Endothelial cell of umbilical vein (primary cell): ENCODE data around the gene SAV1. TPM values are rescaled to one million over a fixed set of nuclear protein-coding genes. Genes with fewer than 3 reads are reported as not detected.

Experiments
- BruUV-seq: library from RNA; stranded (reverse); fragments of 400-500 nt; replicated peaks from 2 replicates; lab custom pipeline; 2021; lab: Mats Ljungman, UMichigan
- CTCF ChIA-PET: fragments of 300-600, 350-600 bp; sonication (Branson Sonifier 250); formaldehyde crosslinking; loops from one replicate; lab custom pipeline; 2021; ENCODE audit warnings: antibody characterized with exemption, inconsistent platforms; lab: Charles Lee
- POLR2A ChIA-PET: fragments of 300-600, 350-600 bp; sonication (Branson Sonifier 250); formaldehyde crosslinking; loops from one replicate; lab custom pipeline; 2021; ENCODE audit warnings: antibody characterized with exemption, inconsistent platforms; lab: Charles Lee
- DNase-seq: peaks from one replicate; pipeline ENCODE4 v3.0.0-alpha.2; 2011; ENCODE audit warnings: low read depth, low spot score
- FAIRE-seq: peaks from 2 replicates; lab custom pipeline; 2011; peaks lifted over from hg19 to GRCh38; lab: Jason Lieb, UNC
- H2AFZ ChIP-seq: 2 replicates; pipeline ENCODE4 v1.6.0; 2012; ENCODE audit warnings: low read depth, low read length, control low read depth, inconsistent platforms
- H3K27ac ChIP-seq: 2 replicates; pipeline ENCODE4 v1.5.1; 2011; ENCODE audit warnings: low read depth, mild to moderate bottlenecking, control low read depth, low read length, moderate library complexity; ENCODE audit not compliant: insufficient read depth
- H3K27me3 ChIP-seq, 2 experiments: 2 replicates each; pipeline versions ENCODE4 v1.6.0 to v1.6.1; 2011; ENCODE audit warnings: low read length in 2 of 2, mixed read lengths in 1 of 2; ENCODE audit not compliant: control insufficient read depth in 2 of 2, insufficient read depth in 2 of 2
- H3K36me3 ChIP-seq, 2 experiments: 2 replicates in 1 of 2; 3 replicates in 1 of 2; pipeline ENCODE4 v1.5.1; 2011; ENCODE audit warnings: low read length in 2 of 2, mild to moderate bottlenecking in 1 of 2, moderate library complexity in 1 of 2; ENCODE audit not compliant: control insufficient read depth in 2 of 2, insufficient read depth in 2 of 2; ENCODE audit errors: extremely low read depth in 1 of 2
- H3K4me1 ChIP-seq: 3 replicates; pipeline ENCODE4 v1.5.1; 2011; ENCODE audit warnings: mild to moderate bottlenecking, low read length; ENCODE audit not compliant: control insufficient read depth, insufficient read depth; ENCODE audit errors: extremely low read depth
- H3K4me2 ChIP-seq: 2 replicates; pipeline ENCODE4 v1.6.1; 2011; ENCODE audit warnings: low read length, control low read depth, mixed read lengths; ENCODE audit not compliant: insufficient read depth
- H3K4me3 ChIP-seq, 3 experiments: fragments of 200-600 bp in 1 of 3; sonication (generic), shearing (Covaris generic) in 1 of 3; replicated peaks in 1 of 3; 2 replicates each; pipeline ENCODE4 v1.5.1; 2011 to 2016; ENCODE audit warnings: control low read depth in 3 of 3, low read length in 3 of 3, mild to moderate bottlenecking in 2 of 3, inconsistent platforms in 1 of 3, low read depth in 1 of 3, moderate library complexity in 1 of 3; ENCODE audit not compliant: insufficient read depth in 1 of 3
- H3K79me2 ChIP-seq: 2 replicates; pipeline ENCODE4 v1.6.0; 2012; ENCODE audit warnings: low read length, inconsistent platforms; ENCODE audit not compliant: control insufficient read depth, insufficient read depth
- H3K9ac ChIP-seq: replicated peaks from 2 replicates; pipeline ENCODE3; 2011; ENCODE audit warnings: low read length, control low read depth; ENCODE audit not compliant: insufficient read depth; ENCODE audit errors: extremely low read depth
- H3K9me1 ChIP-seq: replicated peaks from 3 replicates; pipeline ENCODE4 v1.6.0; 2011; ENCODE audit warnings: mild to moderate bottlenecking, low read length; ENCODE audit not compliant: control insufficient read depth, insufficient read depth; ENCODE audit errors: extremely low read depth
- H3K9me3 ChIP-seq: replicated peaks from 2 replicates; pipeline ENCODE4 v1.5.1; 2012; ENCODE audit warnings: low read length, inconsistent platforms; ENCODE audit not compliant: control insufficient read depth, insufficient read depth
- H4K20me1 ChIP-seq: replicated peaks from 2 replicates; pipeline ENCODE3; 2011; ENCODE audit warnings: mild to moderate bottlenecking, low read length; ENCODE audit not compliant: control insufficient read depth, insufficient read depth; ENCODE audit errors: extremely low read depth
- CTCF ChIP-seq, 2 donors: IDR thresholded peaks; 1 replicate in 1 of 2; 2 replicates in 1 of 2; pipeline ENCODE4 v1.5.1; 2011; ENCODE audit warnings: low read length in 2 of 2, mild to moderate bottlenecking in 2 of 2, moderate library complexity in 2 of 2, control low read depth in 1 of 2, inconsistent platforms in 1 of 2, low read depth in 1 of 2; ENCODE audit not compliant: insufficient read depth in 1 of 2; ENCODE audit errors: extremely low read depth in 1 of 2
- EZH2 ChIP-seq: IDR thresholded peaks from 2 replicates; pipeline ENCODE4 v1.6.1; 2012; ENCODE audit warnings: borderline replicate concordance, low read depth, mild to moderate bottlenecking, moderate library complexity, low read length, inconsistent platforms; ENCODE audit not compliant: severe bottlenecking
- GATA2 ChIP-seq: IDR thresholded peaks from 2 replicates; pipeline ENCODE4 v1.7.0; 2011; ENCODE audit warnings: low read depth, mild to moderate bottlenecking, moderate library complexity, mixed read lengths, low read length; ENCODE audit not compliant: insufficient read length, insufficient read depth
- JUN ChIP-seq: IDR thresholded peaks from 2 replicates; pipeline ENCODE4 v1.6.1; 2011; ENCODE audit warnings: borderline replicate concordance, low read depth; ENCODE audit not compliant: insufficient read length, insufficient read depth
- MAX ChIP-seq: IDR thresholded peaks from 2 replicates; pipeline ENCODE4 v1.6.1; 2011; ENCODE audit not compliant: insufficient read depth, insufficient read length
- MYC ChIP-seq: IDR thresholded peaks from one replicate; pipeline ENCODE4 v1.6.1; 2011; ENCODE audit warnings: mild to moderate bottlenecking, low read depth, low read length
- dilution Hi-C: fragments of 300-500 bp; cut with MboI; formaldehyde crosslinking; loops from one replicate; pipeline ENCODE4 v1.15.0; 2019; ENCODE audit warnings: low sequenced_read_pairs; ENCODE audit not compliant: extremely low pct_ligation_motif_present
- intact Hi-C: fragments of 100-400 bp; cut with micrococcal nuclease; formaldehyde crosslinking; loops from one replicate; pipeline ENCODE4 v1.10.0; 2022
- polyA plus RNA-seq, 4 experiments: library from polyadenylated mRNA; depleted of rRNA in 3 of 4; stranded (reverse) in 3 of 4; unstranded in 1 of 4; fragments of >200 nt; gene quantifications; 2 replicates each; pipeline versions ENCODE4 v1.2.1 to v1.2.3, GENCODE V29; 2011 to 2012; ENCODE audit warnings: missing spikeins in 1 of 4
- total RNA-seq: library from RNA; stranded (reverse); gene quantifications from 2 replicates; pipeline ENCODE4 v1.2.3, GENCODE V29; 2021

SAV1 gene
- total and polyA plus RNA-seq, 2 donors (not counting 3 experiments of a cell fraction or from before 2014, with no cell fraction given): 7.1 to 31.0 TPM

- Histone ChIP-seq H2AFZ (peak overlapping the region; percentile 29), H3K27me3 (no peaks in the 10 kb centered on the region), H3K9me1 (no peaks in the 10 kb centered on the region), H4K20me1 (no peaks in the 10 kb centered on the region), H3K36me3 (no peaks in the 10 kb centered on the region), H3K9ac (no peak overlapping the region), H3K79me2 (no peaks in the 10 kb centered on the region), H3K9me3 (no peaks in the 10 kb centered on the region), H3K4me1 (no peaks in the 10 kb centered on the region), H3K4me2 (no peak overlapping the region), H3K4me3 (no peak overlapping the region), H3K27ac (no peak overlapping the region)
- intact Hi-C loops (loop anchor here (5.0 kb wide), 1 partner anchor 52 kb away; the partner anchor contains the start of gene SAV1), dilution Hi-C loops (no loop called here)
- TF ChIP-seq EZH2 (no peak), CTCF (IDR thresholded peaks at IDR 0.05; ENCODE audit: extremely low read depth in 1 of 2, insufficient read depth in 1 of 2, low read depth in 1 of 2, low read length in 2 of 2) (no peak), MYC (no peak), JUN (no peak), GATA2 (no peak), MAX (no peak)
- POLR2A ChIA-PET: no interaction called here
- DNase-seq (no peak), FAIRE-seq (no peak)
- no TSS peak for BruUV-seq
- CTCF ChIA-PET: interaction anchor here (0.9 to 3.6 kb wide), 7 partner anchors 9 to 99 kb away, joined by 3 to 19 read pairs (median 3); no protein-coding TSS in a partner anchor
Observed at GRCh38 chr14:50615056-50615455, 53.0 kb downstream of the SAV1 start.
